GM19395 (cell line): ENCODE results near the gene SELPLG.
"Not testable (repeated sequence)": the region's sequence is repeated elsewhere in the genome, so short reads cannot be mapped to it uniquely, and the experiment has no call there.

ENCODE experiments used
- ATAC-seq: cut with Tn5 transposase; IDR thresholded peaks from one replicate; pipeline ENCODE4 v1.9.1; 2021; ENCODE audit warnings: mild to moderate bottlenecking, moderate library complexity; ENCODE audit not compliant: unreplicated experiment

SELPLG gene

DNA sequence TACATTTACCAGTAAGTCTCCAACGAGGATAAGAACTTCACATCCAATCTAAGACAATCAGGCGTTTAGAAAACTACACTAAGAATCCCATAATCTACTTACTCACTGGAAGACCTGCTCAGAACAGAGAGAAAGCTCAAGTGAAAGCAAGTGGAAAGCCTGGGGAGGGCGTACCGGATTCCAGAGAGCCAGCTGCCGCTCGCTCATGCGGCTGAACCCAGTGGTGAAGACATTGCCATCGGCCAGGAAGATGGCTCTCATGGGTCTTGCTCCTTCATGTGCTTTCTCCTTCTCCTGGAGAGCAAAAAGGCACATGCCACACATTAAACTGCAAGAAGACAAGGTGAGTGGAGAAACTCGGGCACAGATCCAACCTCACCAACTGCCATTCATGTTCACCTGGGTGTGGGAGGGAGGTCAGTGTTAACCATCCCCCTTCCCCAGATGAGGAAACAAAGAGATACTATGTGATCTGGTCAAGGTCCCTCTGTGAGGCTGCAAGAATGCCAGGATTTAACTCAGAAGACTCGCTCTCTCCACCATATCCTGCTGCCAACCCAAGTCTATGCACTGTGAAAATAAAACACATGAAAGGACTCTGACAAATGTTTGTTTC is 23.5 kb upstream of the SELPLG start:
- ATAC-seq: no peak

DNA sequence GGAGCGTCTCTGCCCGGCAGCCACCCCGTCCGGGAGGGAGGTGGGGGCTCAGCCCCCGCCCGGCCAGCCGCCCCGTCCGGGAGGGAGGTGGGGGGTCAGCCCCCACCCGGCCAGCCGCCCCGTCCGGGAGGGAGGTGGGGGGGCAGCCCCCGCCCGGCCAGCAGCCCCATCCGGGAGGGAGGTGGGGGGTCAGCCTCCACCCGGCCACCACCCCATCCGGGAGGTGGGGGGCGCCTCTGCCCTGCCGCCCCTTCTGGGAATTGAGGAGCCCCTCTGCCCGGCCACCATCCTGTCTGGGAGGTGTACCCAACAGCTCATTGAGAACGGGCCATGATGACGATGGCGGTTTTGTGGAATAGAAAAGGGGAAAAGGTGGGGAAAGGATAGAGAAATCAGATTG is 22.6 kb upstream of the SELPLG start:
- ATAC-seq: not testable (repeated sequence)

DNA sequence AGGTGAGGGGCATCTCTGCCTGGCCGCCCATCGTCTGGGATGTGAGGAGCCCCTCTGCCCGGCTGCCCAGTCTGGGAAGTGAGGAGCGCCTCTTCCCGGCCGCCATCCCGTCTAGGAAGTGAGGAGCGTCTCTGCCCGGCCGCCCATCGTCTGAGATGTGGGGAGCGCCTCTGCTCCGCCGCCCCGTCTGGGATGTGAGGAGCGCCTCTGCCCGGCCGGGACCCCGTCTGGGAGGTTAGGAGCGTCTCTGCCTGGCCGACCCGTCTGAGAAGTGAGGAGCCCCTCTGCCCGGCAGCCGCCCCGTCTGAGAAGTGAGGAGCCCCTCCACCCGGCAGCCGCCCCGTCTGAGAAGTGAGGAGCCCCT is 22.1 kb upstream of the SELPLG start:
- ATAC-seq: not testable (repeated sequence)

DNA sequence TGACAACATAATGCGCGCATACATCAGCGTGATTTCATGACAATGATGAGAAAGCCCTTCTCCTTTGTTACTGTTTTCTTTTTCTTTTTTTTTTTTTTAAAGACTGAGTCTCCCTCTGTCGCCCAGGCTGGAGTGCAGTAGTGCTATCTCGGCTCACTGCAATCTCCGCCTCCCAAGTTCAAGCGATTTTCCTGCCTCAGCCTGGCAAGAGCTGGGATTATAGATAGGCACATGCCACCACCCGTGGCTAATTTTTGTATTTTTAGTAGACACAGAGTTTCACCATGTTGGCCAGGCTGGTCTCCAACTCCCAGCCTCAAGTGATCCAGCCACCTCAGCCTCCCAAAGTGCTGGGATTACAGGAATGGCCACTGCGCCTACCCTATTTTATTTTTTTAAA is 20.9 kb upstream of the SELPLG start:
- not testable (repeated sequence) for ATAC-seq

DNA sequence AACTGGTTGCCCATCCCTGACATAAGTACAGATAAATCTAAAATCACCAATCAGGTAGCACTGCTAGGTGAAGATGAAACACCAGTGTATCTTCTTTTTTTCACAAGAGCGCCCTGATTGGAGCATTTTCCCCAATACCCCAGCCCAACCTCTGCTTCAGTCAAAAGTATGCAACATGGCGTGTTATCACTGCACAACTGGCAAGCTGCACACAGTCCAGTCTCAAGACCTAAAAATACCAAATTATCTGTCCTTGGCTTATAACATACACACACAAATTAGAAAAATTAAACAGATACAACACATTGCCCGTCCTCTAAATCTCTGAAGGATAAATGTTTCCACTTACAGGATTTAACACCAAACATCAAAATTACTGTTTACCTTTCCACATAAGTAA is 20.2 kb upstream of the SELPLG start:
- no peak for ATAC-seq

DNA sequence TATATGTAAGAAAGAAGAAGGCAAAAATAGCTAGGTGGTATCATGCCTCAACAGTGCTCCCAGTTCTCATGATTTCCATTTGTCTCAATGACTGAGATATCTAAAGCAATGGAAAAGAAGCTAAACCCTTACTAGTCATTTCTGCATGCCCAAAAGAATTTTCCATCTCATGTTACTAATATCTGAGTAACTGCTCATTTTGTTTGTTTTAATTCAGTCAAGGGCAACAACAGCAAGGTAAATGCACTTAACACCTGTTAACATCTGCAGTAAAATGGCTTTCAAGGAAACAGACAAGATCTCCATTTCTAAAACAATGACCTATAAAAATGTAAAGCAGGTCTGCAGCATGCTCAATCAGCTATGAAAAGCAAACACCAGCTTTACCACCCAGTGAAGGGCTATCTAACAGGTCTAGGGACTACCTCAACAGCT is 19.4 kb upstream of the SELPLG start:
- ATAC-seq: no peak

DNA sequence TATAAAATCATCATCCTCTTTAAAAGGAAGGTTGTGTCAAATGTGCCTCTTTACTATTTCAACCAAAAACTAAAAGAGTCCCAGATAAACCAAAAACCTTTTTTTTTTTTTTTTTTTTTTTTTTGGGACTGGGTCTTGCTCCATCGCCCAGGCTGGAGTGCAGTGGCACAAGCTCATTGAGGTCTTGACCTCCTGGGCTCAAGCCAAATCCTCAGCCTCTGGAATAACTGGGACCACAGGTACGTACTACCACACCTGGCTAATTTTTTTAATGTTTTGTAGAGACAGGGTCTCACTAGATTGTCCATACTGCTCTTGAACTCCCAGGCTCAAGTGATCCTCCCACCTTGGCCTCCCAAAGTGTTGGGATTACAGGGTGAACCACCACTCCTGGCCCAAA is 16.4 kb upstream of the SELPLG start:
- no peak for ATAC-seq

DNA sequence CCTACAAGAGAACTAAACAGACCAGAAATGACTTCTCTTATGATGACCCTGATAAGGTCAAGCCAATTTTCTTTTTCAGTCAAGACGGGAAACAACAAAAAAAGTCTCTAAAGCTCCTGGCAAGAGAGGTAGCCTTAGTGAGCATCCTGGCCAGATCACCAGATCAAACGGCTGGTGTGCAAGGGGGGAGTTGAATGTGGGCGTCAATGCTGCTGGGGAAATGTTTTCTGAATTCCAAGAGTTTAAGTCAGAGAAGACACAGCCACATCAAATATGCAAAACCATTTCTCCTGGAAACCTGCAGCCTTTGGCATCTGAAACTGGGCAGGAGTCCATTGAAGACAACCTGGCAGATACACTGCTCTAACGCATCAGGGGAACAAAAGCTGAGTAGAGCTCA is 16.0 kb upstream of the SELPLG start:
- no peak for ATAC-seq

DNA sequence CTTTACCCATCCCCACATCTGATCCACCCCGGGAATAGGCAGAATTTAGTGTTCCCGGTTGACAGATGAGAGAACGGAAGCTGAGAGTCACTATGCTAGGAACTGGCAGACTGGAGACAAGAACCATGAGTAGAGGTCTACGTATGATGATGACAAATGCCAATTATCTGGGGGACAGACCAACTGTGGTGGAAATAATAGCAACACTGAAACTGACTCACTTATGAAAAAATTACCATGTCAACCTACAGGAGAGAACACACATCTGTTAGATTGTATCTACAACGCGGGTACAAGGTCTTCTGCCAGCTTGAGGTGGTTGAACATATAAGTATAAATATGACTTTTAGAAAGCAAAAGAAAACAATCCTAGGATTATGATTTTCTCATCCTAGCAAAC is 15.4 kb upstream of the SELPLG start:
- no peak for ATAC-seq

DNA sequence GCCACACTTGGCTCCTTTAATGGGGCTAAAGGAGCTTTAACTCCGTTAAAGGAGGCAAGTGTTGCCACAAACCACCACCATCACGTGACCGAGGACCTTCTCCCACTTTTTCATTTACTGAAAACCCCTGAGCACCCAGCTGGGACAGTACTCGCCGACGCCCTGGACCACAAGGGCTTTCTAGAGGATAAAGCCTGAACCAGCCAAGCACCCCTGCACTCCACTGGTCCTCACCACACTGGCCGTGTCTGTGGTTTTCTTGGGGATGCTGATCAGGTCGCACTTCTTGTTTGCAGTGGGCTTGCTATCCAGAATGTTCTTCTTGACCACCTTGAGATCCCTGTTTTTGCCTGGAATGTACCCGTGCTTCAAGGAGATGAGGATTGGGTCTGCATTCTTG is 14.7 kb upstream of the SELPLG start:
- no peak for ATAC-seq

DNA sequence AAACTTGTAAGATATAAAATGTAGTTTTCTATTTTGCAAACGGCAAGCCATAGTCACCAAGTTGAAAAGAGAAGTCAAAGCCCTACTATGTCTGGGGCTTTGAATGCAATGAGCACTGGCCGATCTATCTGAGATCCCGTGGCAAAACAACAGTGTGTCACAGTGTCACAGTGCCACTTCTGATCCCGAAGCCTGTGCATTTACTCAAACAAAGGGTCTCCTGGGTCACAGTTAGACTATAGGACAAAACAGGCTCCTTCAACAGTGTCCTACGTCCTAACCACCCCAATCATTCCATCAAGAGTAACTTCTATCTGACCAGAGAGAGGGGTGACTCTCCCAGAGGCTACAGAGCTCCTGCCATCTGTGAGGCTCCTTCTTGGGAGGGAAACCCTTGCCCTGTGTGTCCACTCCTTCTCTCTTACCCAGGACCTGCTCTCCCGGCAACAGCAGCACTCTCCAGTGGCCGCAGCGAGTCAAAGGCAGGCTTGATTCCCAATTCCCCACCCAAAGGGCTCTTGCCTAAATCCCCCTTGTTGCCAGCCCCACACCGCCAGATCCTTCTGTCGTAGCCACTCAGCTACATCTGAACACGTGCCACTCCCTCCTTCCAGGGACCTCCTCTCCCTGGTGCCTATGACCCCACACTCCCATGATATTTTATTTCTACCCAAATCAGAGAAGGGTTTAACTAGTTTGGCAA is 14.0 kb upstream of the SELPLG start:
- no peak for ATAC-seq

DNA sequence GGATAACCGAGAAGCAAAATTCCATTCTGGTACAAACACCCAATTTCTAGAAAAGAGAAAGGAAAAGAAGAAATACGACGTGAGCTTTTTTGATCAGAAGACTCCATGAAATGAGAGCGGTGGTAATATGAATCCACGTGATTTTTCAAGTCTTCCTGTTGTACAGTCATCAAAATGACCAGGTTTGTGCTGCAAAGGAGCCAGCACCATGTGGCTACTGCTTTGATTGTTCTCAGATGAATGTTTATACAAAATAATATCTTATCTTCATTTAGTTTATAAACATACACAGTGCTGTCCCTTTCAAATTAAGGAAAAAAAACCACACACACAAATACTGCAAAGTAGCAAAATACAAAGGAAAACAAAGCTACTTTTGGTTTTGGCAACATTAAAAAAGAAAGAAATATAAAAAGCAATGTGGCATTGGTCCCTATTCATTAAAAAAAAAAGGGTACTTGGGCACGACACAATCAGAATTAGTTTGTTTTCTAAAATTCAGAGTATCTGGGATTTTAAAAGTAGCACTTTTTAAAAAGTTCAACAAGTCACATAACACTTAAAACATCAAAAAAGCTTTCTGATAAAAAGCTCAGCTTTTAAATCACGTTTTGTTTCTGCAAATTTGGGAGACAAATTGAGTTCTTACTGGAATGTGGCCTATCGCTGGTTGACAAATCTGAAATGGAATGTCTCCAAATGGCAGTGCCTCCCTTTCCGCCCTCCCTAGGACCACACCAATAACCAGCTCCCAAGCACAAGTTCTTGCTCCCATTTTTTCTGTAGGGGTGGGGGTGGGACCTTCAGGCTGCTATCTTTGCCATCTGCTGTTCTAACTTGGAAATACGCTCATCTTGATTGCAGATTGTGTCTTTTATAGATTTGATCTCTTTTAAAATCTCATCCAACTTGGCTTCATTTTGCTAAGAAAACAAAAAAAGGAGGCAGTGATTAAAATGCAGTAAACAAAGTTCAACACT is 13.2 kb upstream of the SELPLG start:
- ATAC-seq: no peak

DNA sequence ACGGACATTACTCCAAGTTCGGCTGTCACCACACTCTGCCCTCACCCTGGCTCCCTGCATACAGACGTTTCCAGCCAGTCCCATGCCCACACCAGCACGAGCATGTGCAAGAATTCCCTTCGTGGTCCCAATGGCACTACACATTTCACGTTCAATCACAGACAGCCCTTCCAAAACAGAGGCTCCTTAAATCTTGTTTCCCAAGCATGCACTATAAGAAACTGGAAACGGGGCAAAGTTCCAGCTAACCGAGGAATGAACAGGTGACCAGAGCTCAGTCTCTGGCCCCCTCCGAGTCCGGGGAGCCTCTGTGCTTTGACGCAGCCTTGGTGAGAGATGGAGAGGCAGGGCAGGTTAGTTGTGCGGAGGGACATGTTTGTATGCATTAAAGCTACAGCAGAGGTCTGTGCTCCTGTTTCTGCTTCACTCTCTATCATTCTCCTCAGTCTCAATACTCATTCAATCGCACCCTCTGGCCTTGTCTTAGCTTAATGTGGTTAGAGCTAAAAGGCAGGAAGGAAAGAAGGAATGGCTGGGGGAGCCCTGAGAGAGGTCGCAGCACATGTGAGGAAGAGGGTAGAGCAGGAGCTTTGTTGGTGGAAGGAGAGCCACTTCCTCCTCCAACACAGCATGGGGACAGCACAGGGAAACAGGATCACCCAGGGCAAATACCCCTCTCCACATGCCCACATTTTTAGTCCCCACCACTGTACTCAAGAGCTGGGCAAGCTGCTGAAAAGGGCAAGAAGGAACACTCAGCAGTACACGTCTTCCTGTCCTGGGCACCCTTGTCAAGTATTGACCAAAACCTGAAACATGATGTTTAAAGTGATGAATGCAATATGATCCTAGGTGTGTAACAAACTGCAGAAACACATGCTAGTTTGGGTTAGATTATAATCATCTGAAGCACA is 12.2 kb upstream of the SELPLG start:
- ATAC-seq: no peak

DNA sequence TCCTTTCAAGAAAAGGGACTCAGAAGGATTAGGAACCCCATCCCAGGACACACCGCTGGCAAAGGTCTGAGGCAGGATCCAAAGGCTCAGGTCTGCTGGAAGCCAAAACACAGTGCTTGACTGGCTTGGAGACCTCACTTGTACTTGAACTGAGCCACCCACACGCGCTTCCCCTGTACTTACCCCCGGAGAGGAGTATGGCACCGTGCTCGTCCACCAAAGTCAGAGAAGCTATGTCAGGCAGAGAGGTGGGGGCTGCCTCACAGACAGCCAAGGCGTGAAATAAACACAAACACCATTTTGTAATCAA is 11.1 kb upstream of the SELPLG start:
- no peak for ATAC-seq

DNA sequence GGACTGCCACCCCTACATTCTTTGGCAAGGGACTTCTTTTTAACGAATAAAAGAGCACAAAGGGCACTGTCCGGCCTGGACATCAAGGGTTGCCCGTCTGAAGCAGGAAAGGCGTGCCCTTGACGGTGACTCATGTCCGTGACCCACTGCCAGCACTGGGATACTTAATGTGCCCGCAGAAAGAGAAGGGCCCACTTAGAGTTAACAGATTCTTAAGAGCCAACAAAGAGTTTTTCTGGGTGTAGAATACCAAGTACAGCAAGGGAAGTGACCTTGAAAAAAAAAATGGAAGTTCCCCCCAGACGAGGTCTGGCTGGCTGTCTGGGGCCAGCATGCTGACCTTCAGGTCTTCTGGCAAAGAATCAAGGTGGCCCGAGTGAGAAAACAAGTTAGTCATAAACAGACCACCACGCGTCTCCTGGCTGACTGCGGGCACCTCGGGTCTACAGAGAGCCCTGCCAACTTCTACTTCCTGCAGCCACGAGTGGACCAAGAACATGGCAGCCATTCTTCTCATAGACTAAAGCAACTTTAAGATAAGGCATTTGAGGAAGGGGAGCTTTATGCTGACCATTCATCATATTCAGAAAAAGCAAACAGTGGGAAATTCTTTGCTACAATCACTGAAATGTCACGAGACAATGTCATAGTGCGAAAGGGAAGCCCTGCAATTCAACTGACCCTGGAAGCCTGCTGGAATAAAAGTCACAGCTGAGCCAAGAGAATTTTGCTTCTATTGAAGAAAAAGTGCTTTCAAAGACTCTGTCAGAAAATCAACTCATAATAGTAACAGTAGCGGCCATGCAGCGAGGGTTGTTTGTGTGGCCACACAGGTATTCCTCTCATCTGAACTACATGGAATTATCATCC is 10.5 kb upstream of the SELPLG start:
- no peak for ATAC-seq

DNA sequence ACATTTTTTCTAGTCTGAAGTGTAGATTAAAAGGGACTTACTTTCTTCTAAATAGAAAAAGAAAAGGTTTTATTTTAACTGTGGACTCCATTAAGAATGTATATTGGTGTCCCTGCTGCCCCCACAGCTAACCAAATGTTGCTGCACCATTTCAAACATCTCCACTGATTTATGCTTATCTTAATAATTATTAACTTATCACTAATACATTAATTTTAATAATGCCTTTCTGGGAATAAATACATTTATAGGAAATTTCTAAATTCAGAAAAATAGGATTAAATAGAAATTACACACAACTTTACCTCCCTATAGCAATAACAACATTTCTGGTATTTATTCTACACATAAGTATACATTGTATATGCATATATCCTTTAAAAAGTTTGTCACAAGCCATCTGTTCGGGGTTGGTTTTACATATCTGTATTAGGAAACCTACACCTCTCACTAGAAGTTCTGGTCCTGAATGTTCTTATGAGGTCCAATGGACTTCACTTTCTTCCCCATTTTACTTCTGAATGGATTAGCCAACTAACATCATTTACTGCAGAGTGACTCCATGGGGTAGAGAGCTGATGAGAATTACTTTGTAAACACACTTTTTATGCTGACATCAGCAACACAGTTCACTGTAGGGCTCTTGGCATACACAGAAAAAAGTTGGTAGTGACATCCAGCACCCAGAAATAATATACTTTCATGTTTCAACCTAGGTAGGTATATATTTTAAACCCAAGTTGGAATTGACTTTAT is 9.4 kb upstream of the SELPLG start:
- no peak for ATAC-seq

DNA sequence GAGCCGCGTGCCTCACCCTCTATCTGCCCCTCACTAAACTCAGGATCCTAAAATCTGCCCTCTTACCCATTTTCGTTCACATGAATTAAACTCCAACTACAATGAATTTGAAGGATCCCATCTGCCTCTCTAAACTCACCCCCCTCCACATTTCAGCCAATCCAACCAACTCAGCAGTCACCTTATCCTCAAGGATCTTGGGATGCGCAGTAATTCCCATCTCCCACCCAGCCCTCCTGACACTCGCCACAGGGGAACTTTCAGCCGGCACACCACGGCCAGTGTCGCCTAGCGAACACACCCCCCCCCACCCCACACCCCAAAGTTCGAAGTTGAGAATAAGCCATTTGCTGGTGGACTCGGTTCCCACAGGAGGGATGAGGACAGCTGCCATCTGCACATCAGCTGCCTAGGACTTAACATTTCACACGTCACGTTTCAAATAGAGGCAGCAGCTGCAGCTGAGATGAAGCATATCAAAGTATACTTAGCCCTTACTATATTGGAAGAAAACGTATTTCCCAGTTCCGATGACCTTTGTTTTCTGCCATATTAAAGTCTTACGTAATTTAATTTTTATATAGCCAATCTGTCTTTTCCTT is 8.7 kb upstream of the SELPLG start:
- no peak for ATAC-seq

DNA sequence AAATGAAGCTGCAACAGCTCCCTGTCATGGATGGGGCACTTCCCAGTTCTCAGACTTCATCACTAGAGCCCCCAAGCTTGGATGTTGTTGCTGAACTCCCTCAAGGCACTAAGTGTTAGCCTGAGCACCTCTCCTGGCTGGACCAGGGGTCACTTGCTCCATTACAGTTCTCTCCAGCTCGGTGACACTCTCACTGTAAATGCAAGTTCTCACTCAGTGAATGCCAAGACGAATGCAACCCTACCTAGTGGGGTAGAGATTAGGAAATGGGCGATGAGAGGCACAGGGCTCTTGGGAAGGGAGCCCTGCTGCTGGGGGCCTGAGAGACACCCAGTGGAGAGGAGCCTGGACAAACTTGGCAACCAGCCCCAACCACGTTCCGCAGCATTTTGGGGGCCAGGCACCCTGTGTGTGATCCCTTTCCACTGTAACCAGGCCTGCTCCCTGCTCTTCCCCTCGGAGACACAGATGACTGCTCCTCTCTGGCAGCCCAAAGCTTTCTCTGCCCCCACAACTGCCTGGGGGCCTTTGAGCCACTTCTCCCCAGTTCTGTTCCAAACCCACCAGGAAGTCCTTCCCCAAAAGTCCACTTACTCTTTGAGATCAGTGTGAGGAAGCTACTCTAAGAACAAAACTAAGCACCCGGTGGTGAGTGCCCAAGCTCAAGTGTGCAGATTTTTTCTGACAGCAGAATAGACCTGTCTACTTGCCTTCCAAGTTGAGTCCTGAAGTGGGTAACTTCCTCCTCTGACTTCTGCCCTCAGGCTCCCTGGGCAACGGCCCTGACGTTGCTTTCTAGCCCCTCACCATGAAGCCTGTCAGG is 8.0 kb upstream of the SELPLG start:
- ATAC-seq: no peak
